ENCODE data around the gene SZT2.

The SZT2 gene
- 30.3 to 121 (median 62.8) reads per million in 17 experiments for total RNA-seq

DNA sequence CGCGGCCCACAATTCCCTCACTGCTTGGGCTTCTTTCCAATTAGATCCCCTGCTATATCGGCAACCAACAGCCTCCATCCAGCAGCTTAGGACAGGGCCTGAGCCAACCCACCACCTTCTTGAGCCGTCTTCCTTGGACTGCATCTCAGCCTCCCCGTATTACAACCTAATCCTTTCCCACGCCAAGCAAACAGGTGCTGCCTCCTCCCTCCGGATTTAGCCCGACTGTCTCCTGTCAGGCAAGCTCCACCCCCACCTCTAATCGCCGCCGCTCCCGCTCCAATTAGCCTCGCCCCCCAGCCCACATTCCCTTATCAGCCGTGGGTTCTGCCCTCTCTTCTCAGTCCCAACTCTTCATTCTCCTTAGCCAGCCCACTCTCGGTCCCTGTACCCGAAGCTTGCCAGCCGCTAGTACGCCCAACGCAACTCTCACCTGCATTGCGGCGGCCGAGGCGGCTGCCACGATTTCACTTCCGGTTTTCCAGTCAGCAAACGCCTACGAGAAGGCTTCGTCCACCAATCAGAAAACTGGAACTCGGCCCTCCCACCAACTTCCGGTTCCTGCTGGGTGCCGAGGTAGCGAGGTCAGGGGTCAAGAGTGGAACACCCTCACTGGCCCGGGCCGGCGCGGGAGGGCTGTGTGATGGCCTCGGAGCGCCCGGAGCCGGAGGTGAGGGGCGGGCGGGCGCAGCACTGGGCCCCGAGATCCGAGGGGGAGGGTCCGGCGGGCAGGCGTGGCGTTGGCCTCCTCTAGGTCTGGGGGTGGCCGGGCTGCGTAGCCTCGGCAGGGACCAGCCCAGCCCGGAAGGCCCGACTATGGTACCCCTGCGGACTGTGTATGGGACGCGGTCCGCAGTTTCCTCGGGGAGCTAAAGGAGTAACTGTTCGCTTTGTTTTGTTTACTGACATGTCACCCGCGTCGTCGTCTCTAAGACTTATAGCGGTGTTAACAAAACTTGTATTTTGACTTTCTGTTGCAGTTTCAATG lies at the start of gene SZT2, which contains the start of gene MED8:
SZT2 (plus strand) TSS at position 574 of the 988 bp plus-strand sequence; CDS start at position 644, 70 bp downstream.
MED8 (minus strand) TSS at position 475 of the 988 bp plus-strand sequence; CDS start at position 439, 36 bp downstream.
- peak; percentile 97 to 98 (median 98) for DNase-seq

DNA sequence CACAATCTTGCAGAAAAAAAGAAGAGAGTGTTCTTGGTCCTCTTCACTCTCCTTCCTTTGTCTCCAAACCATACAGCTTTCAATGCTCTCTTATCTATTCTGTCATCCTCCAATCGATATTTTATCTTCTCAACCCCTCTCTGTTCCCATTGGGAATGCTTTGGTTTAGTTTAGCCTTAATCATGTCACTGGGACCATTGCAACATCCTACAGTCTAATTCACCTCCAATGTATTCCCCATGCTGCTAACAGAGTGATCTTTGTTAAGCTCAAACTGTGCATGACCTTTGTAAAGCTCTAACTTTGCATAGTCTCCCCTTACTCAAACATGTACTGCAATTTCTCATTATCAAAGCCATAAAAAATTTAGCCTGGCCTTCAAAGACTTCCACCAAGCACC lies 49.1 kb upstream of the SZT2 start:
- no peak for DNase-seq

DNA sequence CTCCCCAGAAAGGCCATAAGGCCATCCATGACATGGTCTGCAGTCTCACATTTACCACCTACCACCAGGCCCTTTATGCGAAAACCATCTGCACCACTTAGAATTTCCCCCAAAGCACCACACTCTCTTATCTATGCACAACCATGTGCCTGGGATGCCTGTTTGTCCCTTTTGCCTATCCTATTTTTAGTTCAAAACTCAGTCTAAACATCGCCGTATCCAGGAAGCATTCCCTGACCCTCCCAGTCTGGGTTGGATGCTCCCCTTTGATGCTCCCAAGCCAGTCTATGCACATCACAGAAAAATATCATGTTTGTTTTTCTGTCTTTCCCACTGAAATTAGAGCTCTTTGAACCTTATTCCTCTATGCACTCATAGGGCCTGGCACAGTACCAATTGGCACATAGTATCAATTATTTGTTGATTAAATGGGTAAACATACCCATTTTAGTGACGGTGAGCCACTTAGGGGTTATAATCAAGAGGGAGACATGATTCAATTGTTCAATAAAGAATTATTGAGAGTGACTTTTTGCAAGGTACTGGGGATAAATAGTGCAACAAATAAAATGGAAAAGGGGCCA lies 45.3 kb upstream of the SZT2 start:
- DNase-seq: no peak

DNA sequence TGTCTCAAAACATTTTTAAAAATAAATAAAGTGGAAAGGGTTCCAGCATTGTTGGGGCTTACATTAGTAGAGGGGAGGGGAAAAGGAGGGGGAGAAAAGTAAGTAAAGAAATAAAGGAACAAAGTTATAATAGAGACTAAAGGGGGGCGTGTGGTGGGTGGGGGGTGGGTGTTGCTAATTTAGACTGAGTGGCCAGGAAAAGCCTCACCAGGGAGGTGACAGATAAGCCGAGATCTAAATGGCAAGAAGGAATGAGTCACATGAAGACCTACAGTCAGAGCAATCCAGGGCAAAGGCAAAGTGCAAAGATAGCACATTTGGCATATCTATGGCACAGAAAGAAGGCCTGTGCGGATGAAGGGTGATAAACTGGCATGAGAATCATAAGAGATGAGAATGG lies 44.6 kb upstream of the SZT2 start:
- DNase-seq: peak in 3 of 4 experiments; percentile 40 to 65 (median 51)

- no peak for DNase-seq
Observed at GRCh38 chr1:43346636-43347035, 43.1 kb upstream of the SZT2 start.

DNA sequence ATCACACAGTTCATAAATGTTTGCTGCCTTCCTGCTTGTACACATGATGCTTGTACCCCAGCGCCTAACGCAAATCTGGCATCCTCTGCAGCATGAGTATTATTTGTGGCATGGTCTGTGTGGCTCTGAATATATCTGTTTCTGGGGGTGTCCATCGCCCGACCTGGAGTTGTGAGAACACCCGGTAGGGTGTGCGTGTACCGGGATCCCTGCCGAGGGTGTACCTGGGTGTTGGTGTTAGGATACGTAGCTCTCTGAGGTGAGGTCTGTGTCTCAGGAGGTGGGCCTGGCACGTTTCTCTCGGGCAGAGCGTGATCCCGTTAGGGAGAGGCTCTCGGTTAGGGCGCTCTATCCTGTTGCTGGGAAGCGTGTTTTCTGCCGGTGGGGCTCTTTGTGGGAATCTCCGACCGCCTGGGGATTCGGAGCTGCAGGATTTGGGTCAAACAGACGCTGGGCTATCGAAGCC lies 41.3 kb upstream of the SZT2 start:
- DNase-seq: no peak

DNA sequence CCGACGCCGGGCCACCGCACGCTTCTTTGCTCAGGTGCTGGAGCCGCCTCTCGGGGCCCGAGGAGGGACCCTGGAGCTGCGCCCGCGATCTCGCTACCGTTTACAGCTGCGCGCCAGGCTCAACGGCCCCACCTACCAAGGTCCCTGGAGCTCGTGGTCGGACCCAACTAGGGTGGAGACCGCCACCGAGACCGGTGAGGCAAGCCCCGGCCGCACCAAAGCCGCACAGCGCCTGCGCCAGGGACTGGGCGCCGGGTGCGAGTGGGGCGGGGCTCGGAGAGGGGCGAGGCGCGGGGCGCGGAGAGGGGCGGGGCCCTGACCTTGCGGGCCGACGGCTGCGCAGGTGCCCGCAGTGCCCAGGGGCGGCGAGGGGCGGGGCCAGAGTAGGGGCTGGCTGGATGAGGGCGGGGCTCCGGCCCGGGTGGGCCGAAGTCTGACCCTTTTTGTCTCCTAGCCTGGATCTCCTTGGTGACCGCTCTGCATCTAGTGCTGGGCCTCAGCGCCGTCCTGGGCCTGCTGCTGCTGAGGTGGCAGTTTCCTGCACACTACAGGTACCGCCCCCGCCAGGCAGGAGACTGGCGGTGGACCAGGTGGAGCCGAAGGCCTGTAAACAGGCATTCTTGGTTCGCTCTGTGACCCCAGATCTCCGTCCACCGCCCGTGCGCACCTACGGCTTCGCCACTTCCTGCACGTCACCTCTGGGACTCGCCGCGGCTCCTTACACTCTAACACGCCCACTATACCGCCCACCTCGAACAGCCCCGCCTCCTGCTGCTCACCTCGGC lies 40.7 kb upstream of the SZT2 start:
- DNase-seq: peak in 2 of 4 experiments; percentile 23 to 27

- DNase-seq: no peak
Observed at GRCh38 chr1:43349594-43350306, 39.9 kb upstream of the SZT2 start.

- DNase-seq: no peak
Observed at GRCh38 chr1:43350976-43351375, 38.7 kb upstream of the SZT2 start.

DNA sequence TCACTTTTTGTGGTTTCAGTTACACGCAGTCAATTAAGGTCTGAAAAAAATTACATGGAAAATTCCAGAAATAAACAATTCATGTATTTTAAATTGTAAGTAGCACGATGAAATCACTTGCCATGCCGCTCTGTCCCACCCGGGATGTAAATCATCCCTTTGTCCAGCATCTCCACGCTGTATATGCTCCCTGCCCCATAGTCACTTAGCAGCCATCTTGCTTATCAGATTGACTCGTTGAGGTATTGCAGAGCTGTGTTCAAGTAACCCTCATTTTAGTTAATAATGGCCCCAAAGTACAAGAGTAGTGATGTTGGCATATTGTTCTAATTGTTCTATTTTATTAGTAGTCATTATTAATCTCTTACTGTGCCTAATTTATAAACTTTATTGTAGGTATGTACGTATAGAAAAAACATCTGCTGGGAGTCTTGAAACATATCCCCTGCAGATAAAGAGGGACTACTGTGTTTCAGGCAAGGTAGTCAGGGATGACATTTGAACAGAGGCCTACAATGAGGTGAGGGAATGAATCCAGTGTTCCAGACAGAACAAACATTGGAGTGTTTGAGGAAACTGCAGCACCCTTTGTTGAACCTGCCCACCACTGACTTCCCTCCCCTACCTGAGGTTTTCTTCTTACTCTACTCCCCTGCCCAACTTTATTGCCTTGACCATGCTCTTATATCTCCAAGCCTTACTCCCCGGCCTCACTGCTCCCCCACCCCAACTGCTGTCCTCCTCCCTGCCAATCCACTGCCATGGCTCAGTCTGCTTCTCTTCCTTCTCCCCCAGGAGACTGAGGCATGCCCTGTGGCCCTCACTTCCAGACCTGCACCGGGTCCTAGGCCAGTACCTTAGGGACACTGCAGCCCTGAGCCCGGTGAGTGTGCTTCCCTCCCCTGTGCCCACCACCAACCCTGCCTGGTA lies 38.0 kb upstream of the SZT2 start:
- no peak for DNase-seq

DNA sequence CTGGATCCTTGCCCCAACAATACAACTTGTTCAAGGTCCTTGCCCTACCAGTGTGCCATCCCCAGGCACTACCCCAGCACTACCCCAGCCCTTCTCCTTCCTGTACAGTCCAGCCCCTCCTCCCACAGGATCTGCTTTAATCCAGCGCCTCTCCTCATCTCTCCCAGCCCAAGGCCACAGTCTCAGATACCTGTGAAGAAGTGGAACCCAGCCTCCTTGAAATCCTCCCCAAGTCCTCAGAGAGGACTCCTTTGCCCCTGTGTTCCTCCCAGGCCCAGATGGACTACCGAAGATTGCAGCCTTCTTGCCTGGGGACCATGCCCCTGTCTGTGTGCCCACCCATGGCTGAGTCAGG lies 37.4 kb upstream of the SZT2 start:
- no peak for DNase-seq

DNA sequence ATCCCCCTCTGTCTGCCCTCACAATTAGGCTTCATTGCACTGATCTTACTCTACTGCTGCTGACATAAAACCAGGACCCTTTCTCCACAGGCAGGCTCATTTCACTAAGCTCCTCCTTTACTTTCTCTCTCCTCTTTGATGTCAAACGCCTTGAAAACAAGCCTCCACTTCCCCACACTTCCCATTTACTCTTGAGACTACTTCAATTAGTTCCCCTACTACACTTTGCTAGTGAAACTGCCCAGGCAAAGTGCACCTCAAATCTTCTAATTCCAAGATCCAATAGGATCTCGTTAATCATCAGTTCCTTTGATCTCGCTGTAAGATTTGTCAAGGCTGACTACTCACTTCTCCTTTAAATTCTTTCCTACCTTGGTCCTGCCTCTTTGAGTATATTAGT lies 36.8 kb upstream of the SZT2 start:
- DNase-seq: peak; percentile 20 to 38 (median 24)

DNA sequence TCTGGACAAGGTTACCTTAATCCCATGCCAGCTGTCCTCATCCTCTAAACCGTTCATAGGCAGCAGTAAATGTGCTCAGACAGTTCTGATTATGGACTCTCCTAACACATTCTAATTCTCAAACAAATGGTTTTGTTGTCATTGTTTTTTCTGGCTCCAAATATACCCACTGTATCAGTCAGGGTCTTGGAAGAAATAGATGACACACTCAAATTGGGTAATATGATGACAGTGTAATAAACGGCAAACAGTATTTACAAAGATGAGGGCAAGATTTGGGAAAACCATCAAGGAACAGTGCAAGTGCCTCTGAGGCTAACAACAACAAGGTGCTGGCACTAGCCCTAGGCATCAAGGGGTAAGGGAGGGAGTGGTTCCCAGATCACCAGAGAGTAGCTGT lies 35.2 kb upstream of the SZT2 start:
- no peak for DNase-seq

DNA sequence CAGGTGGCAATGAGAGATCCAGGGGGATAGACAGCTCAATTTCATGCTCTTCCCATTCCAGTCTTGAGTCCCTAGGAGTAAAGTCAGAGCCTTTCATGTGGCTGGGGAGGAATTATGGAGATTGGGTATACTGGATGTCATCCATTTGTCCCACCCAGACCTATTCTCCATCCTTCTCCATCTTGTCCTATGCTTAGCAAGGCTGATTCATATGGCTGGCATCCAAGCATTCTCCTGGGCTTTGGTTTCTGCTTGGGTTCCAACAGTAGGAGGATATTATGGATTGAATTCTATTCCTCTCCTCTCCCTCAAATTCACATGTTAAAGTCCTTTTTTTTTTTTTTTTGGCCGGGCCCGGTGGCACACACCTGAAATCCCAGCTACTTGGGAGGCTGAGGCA lies 34.8 kb upstream of the SZT2 start:
- no peak for DNase-seq

DNA sequence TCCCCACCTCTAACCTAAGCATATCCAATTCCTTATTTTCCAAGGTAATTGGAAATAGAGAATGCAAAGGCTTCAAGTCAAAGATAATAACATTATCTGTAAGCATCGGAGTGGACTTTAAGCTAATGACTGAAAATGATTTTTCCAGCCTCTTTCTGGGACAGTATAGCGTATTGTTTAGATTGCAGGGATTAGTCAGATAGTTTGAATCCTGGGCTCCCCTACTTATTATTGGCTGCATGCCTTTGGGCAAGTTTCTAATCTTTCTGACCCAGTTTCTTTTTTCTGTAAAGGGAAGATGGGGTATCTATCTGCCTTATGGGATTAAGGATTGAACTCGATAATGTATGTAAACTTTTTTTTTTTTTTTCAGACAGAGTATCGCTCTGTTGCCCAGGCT lies 32.4 kb upstream of the SZT2 start:
- DNase-seq: no peak

DNA sequence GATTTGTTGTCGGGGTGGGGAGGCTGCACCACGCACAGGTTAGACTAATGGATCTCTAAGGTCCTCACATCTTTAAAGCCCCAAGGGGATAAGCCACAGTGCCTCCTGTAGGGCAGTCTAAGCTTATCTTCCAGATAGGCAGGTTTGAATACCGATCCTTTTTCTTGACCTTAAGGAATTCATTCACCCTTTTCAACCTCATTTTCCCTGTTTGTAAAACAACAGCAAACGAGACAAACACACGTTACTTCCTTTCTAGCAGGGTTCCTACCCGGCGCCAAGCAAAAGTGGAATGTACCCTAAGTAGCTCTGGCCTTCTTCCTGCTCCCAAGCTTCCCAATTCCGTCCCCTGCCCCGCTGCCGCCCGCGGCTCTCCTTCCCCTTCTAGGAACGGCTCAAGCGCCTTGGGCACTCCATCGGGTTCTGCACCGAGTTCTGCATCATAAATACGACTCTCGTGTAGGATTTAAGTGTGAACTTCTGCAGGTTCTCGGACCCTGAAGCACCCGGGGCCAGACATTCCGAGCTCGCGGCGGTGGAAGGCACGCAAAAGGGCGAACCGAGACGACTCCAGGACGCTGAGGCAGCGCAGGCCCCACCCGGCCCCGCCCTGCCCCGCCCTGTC lies 31.5 kb upstream of the SZT2 start:
- peak in 2 of 4 experiments; percentile 60 to 71 for DNase-seq

DNA sequence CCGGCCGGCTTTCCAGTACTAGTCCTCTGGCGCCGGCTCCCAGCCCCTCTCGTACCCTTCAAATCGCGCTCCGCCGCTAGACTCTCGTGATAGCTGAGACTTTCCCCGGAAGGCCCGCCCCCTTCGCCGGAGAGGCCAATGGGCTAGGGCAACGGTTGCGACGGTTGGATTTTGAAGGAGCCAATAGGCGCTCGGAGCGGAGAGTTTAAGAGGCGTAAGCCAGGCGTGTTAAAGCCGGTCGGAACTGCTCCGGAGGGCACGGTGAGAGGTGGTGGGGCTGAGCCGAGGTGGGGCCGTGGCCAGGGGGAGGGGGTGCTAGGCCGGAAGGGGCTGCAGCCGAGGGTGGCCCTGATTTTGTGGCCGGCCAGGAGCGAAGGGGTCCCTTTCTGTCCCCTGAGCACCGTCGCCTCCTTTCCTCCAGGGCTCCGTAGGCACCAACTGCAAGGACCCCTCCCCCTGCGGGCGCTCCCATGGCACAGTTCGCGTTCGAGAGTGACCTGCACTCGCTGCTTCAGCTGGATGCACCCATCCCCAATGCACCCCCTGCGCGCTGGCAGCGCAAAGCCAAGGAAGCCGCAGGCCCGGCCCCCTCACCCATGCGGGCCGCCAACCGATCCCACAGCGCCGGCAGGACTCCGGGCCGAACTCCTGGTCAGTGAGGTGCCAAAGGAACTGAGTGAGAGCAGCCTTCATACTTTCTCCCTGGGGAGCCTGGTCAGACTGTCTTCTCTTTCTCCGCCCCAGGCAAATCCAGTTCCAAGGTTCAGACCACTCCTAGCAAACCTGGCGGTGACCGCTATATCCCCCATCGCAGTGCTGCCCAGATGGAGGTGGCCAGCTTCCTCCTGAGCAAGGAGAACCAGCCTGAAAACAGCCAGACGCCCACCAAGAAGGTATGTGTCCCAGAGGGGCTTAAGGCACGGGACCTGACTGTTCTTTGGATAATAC lies 30.7 kb upstream of the SZT2 start, which contains the start of gene CDC20:
CDC20 (plus strand) TSS at position 236 of the 948 bp plus-strand sequence; CDS start at position 471, 235 bp downstream.
- peak; percentile 99 to 100 (median 99) for DNase-seq

DNA sequence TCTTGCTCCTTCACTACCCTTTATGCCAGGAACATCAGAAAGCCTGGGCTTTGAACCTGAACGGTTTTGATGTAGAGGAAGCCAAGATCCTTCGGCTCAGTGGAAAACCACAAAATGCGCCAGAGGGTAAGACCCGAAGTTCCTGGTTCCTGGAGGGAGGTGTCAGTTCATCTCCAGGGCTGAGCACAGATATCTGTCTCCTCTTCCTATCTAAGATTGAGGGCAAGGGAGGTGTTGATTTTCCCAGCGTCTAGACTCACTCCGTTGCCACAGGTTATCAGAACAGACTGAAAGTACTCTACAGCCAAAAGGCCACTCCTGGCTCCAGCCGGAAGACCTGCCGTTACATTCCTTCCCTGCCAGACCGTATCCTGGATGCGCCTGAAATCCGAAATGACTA lies 30.0 kb upstream of the SZT2 start:
- no peak for DNase-seq

- DNase-seq: peak in 1 of 4 experiments; percentile 18
Observed at GRCh38 chr1:43360616-43361015, 29.1 kb upstream of the SZT2 start.

Data from suppressor macrophage (primary cell).